Esophagus squamous epithelium (tissue), 5 donors: ENCODE measurements around the gene TBC1D5. TPM values are rescaled to one million over a fixed set of nuclear protein-coding genes. Genes with fewer than 3 reads are reported as not detected.

Source experiments
- DNase-seq: peaks from one replicate; lab custom pipeline; 2025; lab: John Stamatoyannopoulos, UW
- H3K27ac ChIP-seq, 4 donors: fragments of 200-600 bp; sonication (generic); one replicate each; pipeline ENCODE4 v1.5.1; 2016 to 2019; ENCODE audit warnings: mild to moderate bottlenecking in 1 of 4
- H3K27me3 ChIP-seq, 4 donors: fragments of 200-600 bp; sonication (generic); 1 replicate in 3 of 4; 2 replicates in 1 of 4; pipeline versions ENCODE4 v1.5.1 to v1.6.0; 2017 to 2021; ENCODE audit warnings: antibody characterized with exemption in 1 of 4
- H3K36me3 ChIP-seq, 3 donors: fragments of 200-600 bp; sonication (generic); one replicate each; pipeline ENCODE4 v1.5.1; 2016 to 2019
- H3K4me1 ChIP-seq, 3 donors: fragments of 200-600 bp; sonication (generic); one replicate each; pipeline ENCODE4 v1.5.1; 2017 to 2019
- H3K4me3 ChIP-seq, 4 donors: fragments of 200-600 bp; sonication (generic); 1 replicate in 3 of 4; 2 replicates in 1 of 4; pipeline ENCODE4 v1.5.1; 2016 to 2019; ENCODE audit warnings: mild to moderate bottlenecking in 2 of 4, moderate library complexity in 1 of 4
- H3K9me3 ChIP-seq, 3 donors: fragments of 200-600 bp; sonication (generic); one replicate each; pipeline ENCODE4 v1.5.1; 2016 to 2019
- POLR2A ChIP-seq, 4 donors: fragments of 450-650 bp; IDR thresholded peaks; one replicate each; pipeline ENCODE4 v1.6.1; 2017; ENCODE audit warnings: antibody characterized with exemption in 4 of 4, mild to moderate bottlenecking in 4 of 4, moderate library complexity in 3 of 4
- WGBS, 2 donors: methylation state at CpG; one replicate each; pipeline ENCODE4 v1.1.5; 2018; 5-methylcytosine and 5-hydroxymethylcytosine counted together
- intact Hi-C: fragments of 100-400 bp; cut with DNase I; formaldehyde crosslinking; loops from one replicate; pipeline ENCODE4 v1.15.0; 2022
- total RNA-seq, 4 donors: library from RNA; depleted of rRNA; stranded (reverse); fragments of >200 nt; gene quantifications; one replicate each; pipeline ENCODE4 v1.1.0, GENCODE V29; 2016
- TF ChIP-seq, protein P1 (sequence below), 6 experiments: fragments of 450-650 bp in 4 of 6; fragments of 200-600 bp in 2 of 6; sonication (generic) in 2 of 6; IDR thresholded peaks; one replicate each; pipeline ENCODE4 v1.5.1; 2016 to 2019; ENCODE audit warnings: antibody characterized with exemption in 6 of 6, mild to moderate bottlenecking in 4 of 6, moderate library complexity in 4 of 6
- donor health status: DM: yes; HTN: yes; CAD: no.

The TBC1D5 gene
- total RNA-seq, 4 donors from 2014 or later, result 32.8 to 56.1 (median 39.9) TPM

DNA sequence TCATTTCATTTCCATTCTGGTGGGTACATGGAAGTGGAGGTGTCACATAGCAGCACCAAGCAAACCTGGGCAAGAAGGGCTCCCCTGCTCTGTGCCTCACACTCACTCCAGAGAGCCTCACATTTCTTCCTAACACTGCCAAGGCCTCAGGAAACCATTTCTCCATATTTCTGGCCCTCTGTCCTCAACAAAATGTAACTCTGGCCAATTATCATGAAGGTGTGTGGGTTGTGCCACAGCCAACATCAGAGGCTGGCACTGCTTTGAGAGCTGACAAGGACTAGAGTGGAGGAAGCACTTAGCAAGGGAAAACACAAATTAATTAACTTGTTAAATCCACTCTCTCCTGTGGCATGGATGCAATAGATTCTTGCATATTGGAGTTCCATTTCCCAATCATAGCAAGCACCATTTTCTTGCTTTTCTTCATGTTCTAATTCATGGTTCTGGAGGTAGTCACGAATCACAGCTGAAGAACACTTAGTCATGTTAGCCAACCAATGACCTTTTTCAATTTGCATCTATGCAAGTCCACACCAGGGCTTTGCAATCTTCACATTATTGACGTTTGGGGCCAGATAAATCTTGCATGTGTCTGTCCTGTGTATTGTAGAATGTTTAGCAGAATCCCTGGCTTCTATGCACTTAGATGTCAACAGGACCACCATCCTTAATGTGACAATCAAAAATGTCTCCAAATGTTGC is 616.5 kb downstream of the TBC1D5 start:
- TF ChIP-seq, protein P1, sequence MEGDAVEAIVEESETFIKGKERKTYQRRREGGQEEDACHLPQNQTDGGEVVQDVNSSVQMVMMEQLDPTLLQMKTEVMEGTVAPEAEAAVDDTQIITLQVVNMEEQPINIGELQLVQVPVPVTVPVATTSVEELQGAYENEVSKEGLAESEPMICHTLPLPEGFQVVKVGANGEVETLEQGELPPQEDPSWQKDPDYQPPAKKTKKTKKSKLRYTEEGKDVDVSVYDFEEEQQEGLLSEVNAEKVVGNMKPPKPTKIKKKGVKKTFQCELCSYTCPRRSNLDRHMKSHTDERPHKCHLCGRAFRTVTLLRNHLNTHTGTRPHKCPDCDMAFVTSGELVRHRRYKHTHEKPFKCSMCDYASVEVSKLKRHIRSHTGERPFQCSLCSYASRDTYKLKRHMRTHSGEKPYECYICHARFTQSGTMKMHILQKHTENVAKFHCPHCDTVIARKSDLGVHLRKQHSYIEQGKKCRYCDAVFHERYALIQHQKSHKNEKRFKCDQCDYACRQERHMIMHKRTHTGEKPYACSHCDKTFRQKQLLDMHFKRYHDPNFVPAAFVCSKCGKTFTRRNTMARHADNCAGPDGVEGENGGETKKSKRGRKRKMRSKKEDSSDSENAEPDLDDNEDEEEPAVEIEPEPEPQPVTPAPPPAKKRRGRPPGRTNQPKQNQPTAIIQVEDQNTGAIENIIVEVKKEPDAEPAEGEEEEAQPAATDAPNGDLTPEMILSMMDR (IDR thresholded peaks at IDR 0.05), result no peak
- TF ChIP-seq POLR2A (IDR thresholded peaks at IDR 0.05), result no peak
- 57 to 61% methylated on average over 2 of the region's 2 CpGs for WGBS, 2 donors
- no peaks in the 10 kb centered on the region for H3K36me3 ChIP-seq
- no peak overlapping the region for H3K4me3 ChIP-seq
- no peaks in the 10 kb centered on the region for H3K4me1 ChIP-seq
- H3K27ac ChIP-seq, result no peak overlapping the region
- intact Hi-C loops, result no loop called here
- no peaks in the 10 kb centered on the region for H3K9me3 ChIP-seq
- DNase-seq, result no peak
- no peaks in the 10 kb centered on the region for H3K27me3 ChIP-seq

DNA sequence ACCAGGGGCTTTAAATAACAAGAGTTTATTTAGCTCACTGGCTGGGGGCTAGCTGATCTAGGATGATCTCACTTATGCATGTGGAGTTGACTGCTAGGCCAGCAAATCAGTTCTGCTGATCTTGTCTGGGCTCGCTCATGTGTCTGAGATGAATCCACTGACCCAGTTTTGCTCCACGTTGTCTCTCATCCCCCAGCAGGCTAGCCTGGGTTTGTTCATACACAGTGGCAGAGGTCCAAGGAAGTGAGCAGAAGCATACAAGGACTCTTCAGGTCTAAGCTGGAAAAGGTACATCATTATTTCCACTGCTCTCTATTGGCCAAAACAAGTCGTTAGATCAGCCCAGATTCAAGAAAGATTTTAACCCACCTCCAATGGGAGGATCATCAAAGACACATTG is 619.7 kb downstream of the TBC1D5 start:
- WGBS, 2 donors, result 67 to 76% methylated on average over 3 of the region's 3 CpGs
- TF ChIP-seq POLR2A (IDR thresholded peaks at IDR 0.05), result no peak
- TF ChIP-seq, protein P1 (IDR thresholded peaks at IDR 0.05), result no peak
- H3K36me3 ChIP-seq, result no peaks in the 10 kb centered on the region
- no peak for DNase-seq
- no peaks in the 10 kb centered on the region for H3K27me3 ChIP-seq
- no peak overlapping the region for H3K27ac ChIP-seq
- H3K4me1 ChIP-seq, result no peaks in the 10 kb centered on the region
- H3K4me3 ChIP-seq, result no peak overlapping the region
- intact Hi-C loops, result no loop called here
- H3K9me3 ChIP-seq, result no peaks in the 10 kb centered on the region

DNA sequence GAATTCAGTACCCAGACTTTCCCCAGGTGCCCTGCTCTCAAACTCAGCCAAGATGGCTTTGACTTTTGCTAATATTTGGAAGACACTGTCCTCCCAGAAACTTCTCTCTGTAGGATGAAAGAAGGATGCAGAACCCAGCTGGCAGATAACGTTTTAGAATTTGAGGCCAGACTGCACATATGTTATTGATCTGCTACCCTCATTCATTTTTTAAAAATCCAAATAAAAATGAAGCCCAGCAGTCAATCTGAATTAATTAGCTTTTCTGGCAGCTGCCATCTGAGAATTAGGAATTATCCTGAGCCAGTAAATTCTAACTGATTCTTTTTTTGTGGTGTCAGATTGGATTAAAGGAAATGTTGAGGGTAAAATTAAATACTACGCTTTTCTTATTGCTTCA is 621.1 kb downstream of the TBC1D5 start:
- no peak for DNase-seq
- no peaks in the 10 kb centered on the region for H3K36me3 ChIP-seq
- H3K4me1 ChIP-seq, result no peaks in the 10 kb centered on the region
- intact Hi-C loops, result no loop called here
- WGBS, 2 donors, result 58 to 75% methylated on average over 2 of the region's 2 CpGs
- H3K27me3 ChIP-seq, result no peaks in the 10 kb centered on the region
- TF ChIP-seq POLR2A (IDR thresholded peaks at IDR 0.05), result no peak
- TF ChIP-seq, protein P1 (IDR thresholded peaks at IDR 0.05), result no peak
- no peak overlapping the region for H3K4me3 ChIP-seq
- no peaks in the 10 kb centered on the region for H3K9me3 ChIP-seq
- no peak overlapping the region for H3K27ac ChIP-seq

DNA sequence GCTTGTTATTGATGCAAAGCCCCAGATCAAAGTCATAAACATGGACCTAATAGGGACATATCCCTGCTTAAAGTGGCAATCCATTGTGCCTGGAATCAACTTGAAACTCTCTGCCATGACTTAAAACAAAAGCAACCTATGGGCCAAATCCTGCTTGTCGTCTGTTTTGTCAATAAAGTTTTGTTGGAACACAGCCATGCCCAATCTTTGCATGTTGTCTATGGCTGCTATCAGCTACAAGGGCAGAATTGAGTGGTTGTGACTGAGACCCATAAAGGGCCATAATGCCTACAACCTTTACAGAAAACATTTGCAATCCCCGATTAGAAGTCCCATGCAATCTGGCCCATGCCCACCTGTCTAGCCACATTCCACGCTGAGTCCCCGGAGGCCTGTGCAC is 622.3 kb downstream of the TBC1D5 start:
- WGBS, 2 donors, result 80 to 96% methylated on average over 3 to 4 of the region's 4 CpGs
- H3K27ac ChIP-seq, result no peak overlapping the region
- no peaks in the 10 kb centered on the region for H3K27me3 ChIP-seq
- TF ChIP-seq, protein P1 (IDR thresholded peaks at IDR 0.05), result no peak
- TF ChIP-seq POLR2A (IDR thresholded peaks at IDR 0.05), result no peak
- no peak for DNase-seq
- H3K4me1 ChIP-seq, result no peaks in the 10 kb centered on the region
- intact Hi-C loops, result no loop called here
- no peaks in the 10 kb centered on the region for H3K9me3 ChIP-seq
- H3K36me3 ChIP-seq, result no peaks in the 10 kb centered on the region
- no peak overlapping the region for H3K4me3 ChIP-seq

DNA sequence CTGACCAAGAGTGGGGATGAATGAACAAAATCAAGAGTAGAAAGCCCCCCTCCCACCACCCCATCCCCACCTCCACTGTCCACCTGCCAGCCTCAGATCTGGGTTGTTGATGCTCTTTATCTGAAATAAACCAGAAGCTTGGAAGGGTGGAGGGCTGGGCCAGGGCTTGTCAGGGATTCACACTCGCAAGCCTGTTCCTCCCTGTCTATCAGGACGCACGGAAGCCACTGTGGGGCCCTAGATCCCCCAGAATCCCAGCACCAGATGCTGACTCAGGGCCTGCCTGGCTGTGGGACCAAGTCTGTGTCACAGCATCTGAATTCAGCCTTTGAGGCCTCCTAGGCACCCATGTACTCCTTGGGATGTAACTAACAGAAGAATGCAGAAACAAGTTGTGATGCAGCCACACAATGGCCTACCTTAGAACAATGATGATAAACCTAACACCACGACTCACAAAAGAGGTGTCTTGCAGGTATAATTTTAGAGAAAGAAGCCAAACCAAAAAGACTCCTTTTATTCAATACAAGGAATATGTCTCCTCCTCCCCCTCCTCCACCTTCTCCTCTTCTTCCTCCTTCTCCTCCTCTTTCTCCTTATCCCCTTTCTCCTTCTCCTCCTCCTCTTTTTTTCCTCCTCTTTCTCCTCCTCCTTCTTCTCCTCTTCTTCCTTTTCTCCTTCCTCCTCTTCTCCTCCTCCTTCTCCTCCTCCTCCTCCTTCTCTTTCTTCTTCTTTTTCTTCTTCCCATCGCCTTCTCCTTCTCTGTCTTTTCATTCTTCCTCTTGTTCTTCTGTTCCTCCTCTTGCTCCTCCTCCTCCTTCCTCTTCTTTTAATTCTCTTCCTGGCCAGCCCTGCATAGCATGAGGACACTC is 623.0 kb downstream of the TBC1D5 start:
- no peak for TF ChIP-seq POLR2A (IDR thresholded peaks at IDR 0.05)
- TF ChIP-seq, protein P1 (IDR thresholded peaks at IDR 0.05), result no peak
- no peak for DNase-seq
- Histone ChIP-seq H3K27me3 (no peaks in the 10 kb centered on the region), H3K4me3 (no peak overlapping the region), H3K4me1 (no peaks in the 10 kb centered on the region), H3K36me3 (no peaks in the 10 kb centered on the region), H3K9me3 (no peaks in the 10 kb centered on the region), H3K27ac (no peak overlapping the region)
- WGBS, 2 donors, result 60 to 62% methylated on average over 2 of the region's 5 CpGs
- intact Hi-C loops, result no loop called here
